ENCODE measurements around the gene RTL10.

DNA sequence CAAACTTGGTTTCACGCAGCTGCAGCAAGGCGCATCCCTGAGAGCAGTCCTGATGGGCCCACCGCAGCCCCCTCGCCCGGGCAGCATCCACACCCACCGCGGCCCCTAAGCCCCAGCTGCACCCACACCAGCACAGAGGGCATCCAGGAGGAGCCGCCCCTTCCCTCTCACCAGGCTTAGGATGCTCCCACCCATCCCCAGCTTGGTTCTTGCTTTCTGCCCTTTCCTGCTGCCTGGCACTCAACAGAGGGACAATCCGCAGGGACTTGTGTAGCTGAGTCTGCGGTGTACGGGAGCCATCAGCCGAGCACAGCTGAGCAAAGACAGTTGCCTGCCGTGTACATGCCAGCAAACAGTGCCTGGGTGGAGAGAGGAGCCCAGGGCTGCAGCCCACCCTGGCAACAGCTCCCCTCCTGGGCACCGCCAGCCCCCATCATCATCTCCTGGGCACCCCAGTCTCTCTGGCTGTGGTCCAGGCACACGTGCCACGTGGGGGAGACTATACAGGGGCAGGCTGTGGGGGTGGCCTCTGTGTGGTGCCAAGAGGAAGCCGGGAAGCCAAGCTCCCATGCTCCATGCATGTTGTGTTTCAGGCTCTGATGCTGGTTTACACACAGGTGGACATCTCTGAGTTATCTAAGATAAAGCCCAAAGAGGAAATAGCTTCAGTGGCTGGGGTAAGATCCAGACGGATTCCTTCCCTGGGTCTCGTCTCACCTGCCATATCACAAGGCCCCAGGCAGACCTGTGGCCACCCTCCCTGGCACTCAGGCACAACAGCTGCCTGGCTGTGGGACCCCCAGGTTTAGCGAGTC lies 36.0 kb upstream of the RTL10 start:
- TF ChIP-seq, protein P1, sequence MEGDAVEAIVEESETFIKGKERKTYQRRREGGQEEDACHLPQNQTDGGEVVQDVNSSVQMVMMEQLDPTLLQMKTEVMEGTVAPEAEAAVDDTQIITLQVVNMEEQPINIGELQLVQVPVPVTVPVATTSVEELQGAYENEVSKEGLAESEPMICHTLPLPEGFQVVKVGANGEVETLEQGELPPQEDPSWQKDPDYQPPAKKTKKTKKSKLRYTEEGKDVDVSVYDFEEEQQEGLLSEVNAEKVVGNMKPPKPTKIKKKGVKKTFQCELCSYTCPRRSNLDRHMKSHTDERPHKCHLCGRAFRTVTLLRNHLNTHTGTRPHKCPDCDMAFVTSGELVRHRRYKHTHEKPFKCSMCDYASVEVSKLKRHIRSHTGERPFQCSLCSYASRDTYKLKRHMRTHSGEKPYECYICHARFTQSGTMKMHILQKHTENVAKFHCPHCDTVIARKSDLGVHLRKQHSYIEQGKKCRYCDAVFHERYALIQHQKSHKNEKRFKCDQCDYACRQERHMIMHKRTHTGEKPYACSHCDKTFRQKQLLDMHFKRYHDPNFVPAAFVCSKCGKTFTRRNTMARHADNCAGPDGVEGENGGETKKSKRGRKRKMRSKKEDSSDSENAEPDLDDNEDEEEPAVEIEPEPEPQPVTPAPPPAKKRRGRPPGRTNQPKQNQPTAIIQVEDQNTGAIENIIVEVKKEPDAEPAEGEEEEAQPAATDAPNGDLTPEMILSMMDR (conservative IDR thresholded peaks at IDR 0.05), result no peak
- TF ChIP-seq ZFX (IDR thresholded peaks at IDR 0.05), result no peak
